IMR-90 (cell line): ENCODE measurements around the gene STK10. TPM values are rescaled to one million over a fixed set of nuclear protein-coding genes. Genes with fewer than 3 reads are reported as not detected.

Experiments
- ATAC-seq: fragments of 200-7000 bp; cut with Tn5 transposase; 2 replicates; pipeline ENCODE4 v1.9.1; 2020; ENCODE audit warnings: low read depth, mild to moderate bottlenecking, moderate library complexity
- BruUV-seq: library from RNA; stranded (reverse); fragments of 400-500 nt; replicated peaks from 2 replicates; lab custom pipeline; 2021; lab: Mats Ljungman, UMichigan
- CTCF ChIA-PET: fragments of 300-600 bp; formaldehyde crosslinking; extraction: SDS; loops from one replicate; lab custom pipeline; 2021; ENCODE audit warnings: antibody characterized with exemption; lab: Yijun Ruan, JAX
- POLR2A ChIA-PET: fragments of 300-600 bp; sonication (Branson Sonifier 250); formaldehyde crosslinking; loops from one replicate; lab custom pipeline; 2022; ENCODE audit warnings: antibody characterized with exemption; ENCODE audit not compliant: unreplicated experiment; lab: Charles Lee
- DNase-seq: peaks from one replicate; pipeline ENCODE4 v3.0.0; 2013
- H2AFZ ChIP-seq: replicated peaks from 2 replicates; pipeline ENCODE3; 2013; ENCODE audit warnings: low read length, mild to moderate bottlenecking; ENCODE audit not compliant: poor library complexity
- H2AK5ac ChIP-seq: 2 replicates; pipeline ENCODE4 v1.6.1; 2013; ENCODE audit warnings: low read depth, low read length, inconsistent platforms
- H2AK9ac ChIP-seq: replicated peaks from 2 replicates; pipeline ENCODE3; 2013; ENCODE audit warnings: mild to moderate bottlenecking, low read depth, low read length, moderate library complexity; ENCODE audit not compliant: poor library complexity
- H2BK120ac ChIP-seq: 2 replicates; pipeline ENCODE4 v1.6.1; 2013; ENCODE audit warnings: low read depth, low read length, inconsistent platforms
- H2BK15ac ChIP-seq: 3 replicates; pipeline ENCODE4 v1.6.1; 2013; ENCODE audit warnings: low read depth, low read length, inconsistent platforms
- H2BK20ac ChIP-seq: 2 replicates; pipeline ENCODE4 v1.6.1; 2013; ENCODE audit warnings: low read depth, mild to moderate bottlenecking, inconsistent platforms, low read length, moderate library complexity
- H2BK5ac ChIP-seq: 2 replicates; pipeline ENCODE4 v1.6.1; 2013; ENCODE audit warnings: mild to moderate bottlenecking, low read depth, low read length, inconsistent platforms; ENCODE audit not compliant: poor library complexity, severe bottlenecking
- H3K14ac ChIP-seq: replicated peaks from 2 replicates; pipeline ENCODE4 v1.6.1; 2013; ENCODE audit warnings: low read depth, low read length, inconsistent platforms
- H3K18ac ChIP-seq: 2 replicates; pipeline ENCODE4 v1.6.1; 2013; ENCODE audit warnings: low read depth, low read length, control low read depth
- H3K23ac ChIP-seq: 2 replicates; pipeline ENCODE4 v1.6.1; 2013; ENCODE audit warnings: low read depth, low read length, inconsistent platforms
- H3K27ac ChIP-seq: 2 replicates; pipeline ENCODE4 v1.5.1; 2013; ENCODE audit warnings: mild to moderate bottlenecking, control low read depth, low read length; ENCODE audit not compliant: insufficient read depth
- H3K27me3 ChIP-seq: 2 replicates; pipeline ENCODE4 v1.6.1; 2013; ENCODE audit warnings: low read length; ENCODE audit not compliant: control insufficient read depth, insufficient read depth
- H3K36me3 ChIP-seq: 2 replicates; pipeline ENCODE4 v1.6.1; 2013; ENCODE audit warnings: low read length, mixed read lengths; ENCODE audit not compliant: control insufficient read depth, insufficient read depth
- H3K4ac ChIP-seq: 2 replicates; pipeline ENCODE4 v1.6.1; 2013; ENCODE audit warnings: low read depth, low read length, inconsistent platforms
- H3K4me1 ChIP-seq: 2 replicates; pipeline ENCODE4 v1.6.1; 2013; ENCODE audit warnings: low read length, mixed read lengths; ENCODE audit not compliant: control insufficient read depth, insufficient read depth
- H3K4me2 ChIP-seq: 2 replicates; pipeline ENCODE4 v1.6.1; 2013; ENCODE audit warnings: low read depth, mild to moderate bottlenecking, control low read depth, low read length, moderate library complexity
- H3K4me3 ChIP-seq: 2 replicates; pipeline ENCODE4 v1.5.1; 2013; ENCODE audit warnings: low read depth, mild to moderate bottlenecking, control low read depth, low read length, moderate library complexity; ENCODE audit not compliant: insufficient read depth
- H3K56ac ChIP-seq: 2 replicates; pipeline ENCODE4 v1.6.1; 2013; ENCODE audit warnings: low read length, inconsistent platforms; ENCODE audit not compliant: insufficient read depth; ENCODE audit errors: extremely low read depth
- H3K79me1 ChIP-seq, 2 experiments: 2 replicates each; pipeline ENCODE4 v1.6.1; 2013; ENCODE audit warnings: low read length in 2 of 2, inconsistent platforms in 1 of 2, low read depth in 1 of 2
- H3K9ac ChIP-seq: 2 replicates; pipeline ENCODE4 v1.6.1; 2013; ENCODE audit warnings: low read depth, low read length, control low read depth
- H3K9me1 ChIP-seq: 2 replicates; pipeline ENCODE4 v1.6.1; 2013; ENCODE audit warnings: low read length, inconsistent platforms; ENCODE audit not compliant: insufficient read depth
- H3K9me3 ChIP-seq: 2 replicates; pipeline ENCODE4 v1.6.1; 2013; ENCODE audit warnings: low read length; ENCODE audit not compliant: control insufficient read depth, insufficient read depth
- H4K20me1 ChIP-seq: 2 replicates; pipeline ENCODE4 v1.6.1; 2013; ENCODE audit warnings: low read length, inconsistent platforms; ENCODE audit not compliant: insufficient read depth
- H4K5ac ChIP-seq: 2 replicates; pipeline ENCODE4 v1.6.1; 2013; ENCODE audit warnings: mild to moderate bottlenecking, low read depth, low read length, control low read depth
- H4K8ac ChIP-seq, 2 experiments: 2 replicates each; pipeline ENCODE4 v1.6.1; 2013; ENCODE audit warnings: low read depth in 2 of 2, low read length in 2 of 2, control low read depth in 1 of 2, inconsistent platforms in 1 of 2
- H4K91ac ChIP-seq: 2 replicates; pipeline ENCODE4 v1.6.1; 2013; ENCODE audit warnings: low read depth, low read length, inconsistent platforms; ENCODE audit not compliant: insufficient read depth
- CEBPB ChIP-seq: IDR thresholded peaks from 2 replicates; pipeline ENCODE4 v1.6.1; 2012; ENCODE audit warnings: low read depth, low read length, improper control_type of control experiment
- CHD1 ChIP-seq: IDR thresholded peaks from 2 replicates; pipeline ENCODE4 v1.6.1; 2012; ENCODE audit warnings: low read depth, low read length, improper control_type of control experiment
- MAZ ChIP-seq: IDR thresholded peaks from 2 replicates; pipeline ENCODE4 v1.6.1; 2012; ENCODE audit warnings: low read depth, mild to moderate bottlenecking, low read length, improper control_type of control experiment, moderate library complexity, borderline replicate concordance
- MXI1 ChIP-seq: IDR thresholded peaks from 2 replicates; pipeline ENCODE4 v1.6.1; 2012; ENCODE audit warnings: low read depth, mild to moderate bottlenecking, low read length, moderate library complexity, borderline replicate concordance
- POLR2A ChIP-seq: IDR thresholded peaks from 2 replicates; pipeline ENCODE4 v1.6.1; 2012; ENCODE audit warnings: mild to moderate bottlenecking, low read depth, low read length
- SMC3 ChIP-seq: fragments of 150-350 bp; IDR thresholded peaks from 2 replicates; pipeline ENCODE4 v1.6.1; 2016; ENCODE audit warnings: low read depth, mild to moderate bottlenecking, antibody characterized with exemption, low read length, moderate library complexity
- WGBS, 2 experiments: methylation state at CpG; one replicate each; pipeline versions ENCODE4 v1.1.5 to v1.1.7; 2013; ENCODE audit warnings: missing lambda C conversion rate in 2 of 2; ENCODE audit not compliant: insufficient read length in 1 of 2; ENCODE audit errors: extremely low coverage in 2 of 2; 5-methylcytosine and 5-hydroxymethylcytosine counted together
- dilution Hi-C: fragments of 300-500 bp; cut with HindIII; formaldehyde crosslinking; loops from one replicate; pipeline ENCODE4 v1.14.3; 2018; ENCODE audit warnings: low sequenced_read_pairs; ENCODE audit not compliant: unreplicated experiment
- in situ Hi-C: fragments of 300-500 bp; cut with MboI; formaldehyde crosslinking; loops from 3 replicates; pipeline ENCODE4 v1.14.3; 2019; ENCODE audit warnings: low sequenced_read_pairs, inconsistent platforms, mixed read lengths
- intact Hi-C: fragments of 100-400 bp; cut with micrococcal nuclease; formaldehyde crosslinking; loops from 2 replicates; pipeline ENCODE4 v1.10.0; 2022
- polyA plus RNA-seq, 3 experiments: library from polyadenylated mRNA; depleted of rRNA; stranded (reverse); fragments of >200 nt; gene quantifications; 2 replicates each; pipeline ENCODE4 v1.2.3, GENCODE V29; 2012; ENCODE audit warnings: low replicate concordance in 1 of 3
- total RNA-seq: library from RNA; depleted of rRNA; stranded (reverse); fragments of >200 nt; gene quantifications from 2 replicates; pipeline ENCODE4 v1.2.3, GENCODE V29; 2012

Gene STK10
- total and polyA plus RNA-seq, 2 of the 4 experiments (the other 2 are of a cell fraction) = 15.4 to 18.5 TPM

- BruUV-seq = no TSS peak
- Histone ChIP-seq H3K23ac (peak within 1 kb of the TSS; percentile 100), H2BK120ac (peak within 1 kb of the TSS; percentile 100), H3K4ac (peak within 1 kb of the TSS; percentile 100), H3K4me3 (peak within 1 kb of the TSS; percentile 77), H2BK15ac (peak within 1 kb of the TSS; percentile 100), H3K36me3 (no peaks in the 10 kb centered on the region), H3K18ac (peak within 1 kb of the TSS; percentile 99), H2AFZ (peak within 1 kb of the TSS; percentile 100), H3K79me1 (peaks cover 7 to 59% of the 10 kb centered on the region in 2 experiments), H4K91ac (peak within 1 kb of the TSS; percentile 100), H3K4me2 (peak within 1 kb of the TSS; percentile 98), H3K4me1 (0 out of 2 replicates have a peak, but pooled peaks cover 4% of the 10 kb centered on the region), H4K20me1 (peaks cover 45% of the 10 kb centered on the region), H3K9ac (peak within 1 kb of the TSS; percentile 98), H3K9me1 (peaks cover 11% of the 10 kb centered on the region; the same call in 1 of the 2 replicates), H2AK9ac (peak within 1 kb of the TSS; percentile 100), H3K27me3 (no peaks in the 10 kb centered on the region), H3K9me3 (no peaks in the 10 kb centered on the region), H2AK5ac (peak within 1 kb of the TSS; percentile 90), H4K8ac (peak within 1 kb of the TSS; percentile 92 to 100), H4K5ac (peak within 1 kb of the TSS; percentile 99), H3K27ac (peak within 1 kb of the TSS; percentile 98), H3K14ac (peak within 1 kb of the TSS; percentile 100), H3K56ac (peak within 1 kb of the TSS; percentile 100), H2BK5ac (peak within 1 kb of the TSS; percentile 99), H2BK20ac (peak within 1 kb of the TSS; percentile 100)
- POLR2A ChIA-PET = interaction anchor here (0.5 to 1.8 kb wide), 3 partner anchors 10 to 95 kb away, joined by 4 to 13 read pairs (median 8); no protein-coding TSS in a partner anchor
- CTCF ChIA-PET = interaction anchor here (0.6 to 3.4 kb wide), 7 partner anchors 14 to 341 kb away, joined by 3 to 18 read pairs (median 3); partner anchors contain the start of gene STK10
- 1% methylated on average over 36 of the region's 81 CpGs; no CpG with 5 or more reads in 1 of the 2 experiments for WGBS, 2 experiments
- intact Hi-C loops (loop anchor here (2.0 to 5.0 kb wide), 2 partner anchors 94 to 181 kb away; partner anchors contain the start of gene STK10), dilution Hi-C loops (no loop called here), in situ Hi-C loops (no loop called here)
- DNase-seq = peak; percentile 97
- TF ChIP-seq MAZ = peak; percentile 43; the same call in 1 of the 2 replicates
- peak; percentile 85 for TF ChIP-seq POLR2A
- TF ChIP-seq CHD1 = peak; percentile 42; the same call in 1 of the 2 replicates
- TF ChIP-seq SMC3 = no peak
- TF ChIP-seq MXI1 = peak; percentile 54; the same call in 1 of the 2 replicates
- no peak for TF ChIP-seq CEBPB
- ATAC-seq = peak; percentile 91
Measured at GRCh38 chr5:172006321-172007174, 181.5 kb downstream of the STK10 start, which contains the start of gene FBXW11. Gene FBXW11 (minus strand): TSS chr5:172006638. CDS start chr5:172006502, 136 bp downstream.
